Measurements from ENCODE around the gene CD4. TPM values are rescaled to one million over a fixed set of nuclear protein-coding genes. Genes with fewer than 3 reads are reported as not detected.

Gene CD4
- total and polyA plus RNA-seq, 2 of the 4 experiments (the other 2 are of a cell fraction): 5.7 to 15.0 TPM

GRCh38 chr12:6780573-6780972, 8.8 kb upstream of the CD4 start:
- no peak overlapping the region for H4K8ac ChIP-seq (ENCODE audit: low read depth in 2 of 2, low read length in 2 of 2)
- H3K27me3 ChIP-seq (ENCODE audit: control insufficient read depth, insufficient read depth, low read length): no peaks in the 10 kb centered on the region
- no peak overlapping the region for H2AFZ ChIP-seq (replicated peaks; ENCODE audit: low read length, poor library complexity)
- no peaks in the 10 kb centered on the region for H3K9me3 ChIP-seq (ENCODE audit: control insufficient read depth, insufficient read depth, low read length)
- H2AK5ac ChIP-seq (ENCODE audit: low read depth, low read length): no peak overlapping the region
- H3K36me3 ChIP-seq (ENCODE audit: control insufficient read depth, insufficient read depth, low read length): no peaks in the 10 kb centered on the region
- H3K23ac ChIP-seq (ENCODE audit: low read depth, low read length): no peak overlapping the region
- ATAC-seq (ENCODE audit: low read depth) (no peak), DNase-seq (no peak)
- H3K4ac ChIP-seq (ENCODE audit: low read depth, low read length): no peak overlapping the region
- dilution Hi-C loops (cut with HindIII; ENCODE audit: low sequenced_read_pairs, unreplicated experiment) (no loop called here), in situ Hi-C loops (cut with MboI; ENCODE audit: low sequenced_read_pairs) (no loop called here), intact Hi-C loops (cut with micrococcal nuclease) (no loop called here)
- H2AK9ac ChIP-seq (replicated peaks; ENCODE audit: low read depth, low read length, poor library complexity): no peak overlapping the region
- peaks cover 4% of the 10 kb centered on the region; the same call in 1 of the 2 replicates for H3K4me1 ChIP-seq (ENCODE audit: control insufficient read depth, insufficient read depth, low read length)
- H3K56ac ChIP-seq (ENCODE audit: extremely low read depth, insufficient read depth, low read length): no peak overlapping the region
- H3K79me1 ChIP-seq (ENCODE audit: low read depth in 1 of 2, low read length in 2 of 2): no peaks in the 10 kb centered on the region
- no peak overlapping the region for H2BK20ac ChIP-seq (ENCODE audit: low read depth, low read length)
- H2BK5ac ChIP-seq (ENCODE audit: low read depth, low read length, poor library complexity, severe bottlenecking): no peak overlapping the region
- H3K4me3 ChIP-seq (ENCODE audit: insufficient read depth, low read depth, low read length): no peak overlapping the region
- H3K9me1 ChIP-seq (ENCODE audit: insufficient read depth, low read length): no peaks in the 10 kb centered on the region
- H4K20me1 ChIP-seq (ENCODE audit: insufficient read depth, low read length): no peaks in the 10 kb centered on the region
- WGBS, 2 experiments (ENCODE audit: extremely low coverage in 2 of 2, insufficient read length in 1 of 2): no CpG with 5 or more reads among the region's 6 CpGs
- no TSS peak for BruUV-seq (replicated peaks)
- ChIA-PET CTCF (interaction anchor here (1.2 kb wide), 1 partner anchor 28 kb away, joined by 3 read pairs; the partner anchor contains the start of gene MLF2), POLR2A (ENCODE audit: unreplicated experiment) (no interaction called here)
- H3K18ac ChIP-seq (ENCODE audit: low read depth, low read length): no peak overlapping the region
- H3K27ac ChIP-seq (ENCODE audit: insufficient read depth, low read length): no peak overlapping the region
- no peak overlapping the region for H3K14ac ChIP-seq (replicated peaks; ENCODE audit: low read depth, low read length)
- no peak overlapping the region for H3K4me2 ChIP-seq (ENCODE audit: low read depth, low read length)
- TF ChIP-seq RFX5 (IDR thresholded peaks at IDR 0.05; ENCODE audit: low read depth, low read length) (no peak), CTCF (conservative IDR thresholded peaks at IDR 0.05; ENCODE audit: low read depth, low read length) (no peak), CHD1 (IDR thresholded peaks at IDR 0.05; ENCODE audit: low read depth, low read length) (no peak), MAFK (IDR thresholded peaks at IDR 0.05; ENCODE audit: low read depth, low read length) (no peak), RAD21 (IDR thresholded peaks at IDR 0.05; ENCODE audit: low read length) (no peak), NFE2L2 (IDR thresholded peaks at IDR 0.05; ENCODE audit: low read depth, low read length) (no peak), SMC3 (IDR thresholded peaks at IDR 0.05; ENCODE audit: low read depth, low read length) (no peak), FOS (IDR thresholded peaks at IDR 0.05; ENCODE audit: low read depth, low read length) (no peak), ELK1 (IDR thresholded peaks at IDR 0.05; ENCODE audit: borderline replicate concordance, low read depth, low read length) (no peak)
- no peak overlapping the region for H4K91ac ChIP-seq (ENCODE audit: insufficient read depth, low read depth, low read length)
- H2BK15ac ChIP-seq (ENCODE audit: low read depth, low read length): no peak overlapping the region
- no peak overlapping the region for H3K9ac ChIP-seq (ENCODE audit: low read depth, low read length)
- H2BK120ac ChIP-seq (ENCODE audit: low read depth, low read length): no peak overlapping the region
- no peak overlapping the region for H4K5ac ChIP-seq (ENCODE audit: low read depth, low read length)
